Inflammatory macrophage (primary cell): ENCODE results near the gene PTPN21.
A peak's percentile ranks its signal among the peaks of the same experiment; 100 is the strongest.

Experiments used
- DNase-seq, 2 donors: peaks; one replicate each; pipeline ENCODE4 v3.0.0-alpha.2; 2020 to 2022

PTPN21 gene

DNA sequence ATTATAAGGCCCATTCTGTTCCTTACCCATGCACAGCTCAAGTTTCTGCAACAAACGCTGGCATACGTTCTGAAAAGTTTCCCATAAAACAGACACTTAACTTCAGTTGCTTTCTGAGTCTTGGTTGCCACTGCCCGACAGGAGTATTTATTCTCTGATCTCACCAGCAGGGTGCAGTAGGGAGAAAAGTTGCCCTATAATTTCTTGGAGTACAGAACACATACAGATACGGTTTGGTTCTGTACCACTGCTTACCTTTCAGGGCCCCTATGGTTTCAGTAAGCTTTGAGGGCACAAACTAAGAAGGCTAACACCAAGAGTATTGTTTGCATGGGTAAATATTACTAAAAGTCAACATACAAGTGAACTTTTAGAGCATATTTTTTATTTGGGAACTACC lies 91.5 kb downstream of the PTPN21 start:
- DNase-seq, result peak; percentile 2 to 3

DNA sequence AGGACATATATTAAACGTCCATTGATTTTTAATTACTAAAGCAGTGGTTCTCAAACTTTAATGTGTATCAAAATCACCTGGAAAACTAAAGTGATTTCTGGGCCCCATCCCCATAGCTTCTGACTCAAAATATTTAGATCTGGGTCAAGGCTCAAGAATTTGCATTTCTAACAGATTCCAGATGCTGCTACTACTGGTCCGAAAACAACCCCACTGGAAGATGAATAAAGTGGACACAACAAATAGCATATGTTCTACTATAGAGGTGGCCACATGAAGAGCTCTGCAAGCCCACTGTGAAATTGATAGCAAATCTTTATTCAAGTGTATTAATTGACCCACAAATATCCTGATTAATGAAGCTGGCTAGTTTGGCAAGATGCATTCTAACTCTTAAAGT lies 99.9 kb downstream of the PTPN21 start:
- no peak for DNase-seq

DNA sequence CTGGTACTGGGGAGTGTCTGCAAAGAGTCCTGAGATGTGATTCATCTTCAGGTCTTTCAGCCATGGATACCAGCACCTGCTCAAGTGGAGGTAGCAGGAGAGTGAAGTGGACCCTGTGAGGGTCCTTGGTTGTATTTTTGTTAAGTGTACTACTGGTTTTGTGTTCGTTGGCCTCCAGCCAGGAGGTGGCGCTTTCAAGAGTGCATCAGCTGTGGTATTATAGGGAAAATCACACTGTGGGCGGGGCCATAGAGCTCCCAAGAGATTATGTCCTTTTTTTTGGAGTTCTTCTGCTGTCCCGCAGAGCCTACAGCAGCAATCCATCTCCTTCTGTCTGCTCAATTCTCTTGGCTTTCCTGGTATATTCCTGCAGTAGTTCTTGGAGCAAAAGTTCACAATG lies 102.6 kb downstream of the PTPN21 start:
- no peak for DNase-seq

DNA sequence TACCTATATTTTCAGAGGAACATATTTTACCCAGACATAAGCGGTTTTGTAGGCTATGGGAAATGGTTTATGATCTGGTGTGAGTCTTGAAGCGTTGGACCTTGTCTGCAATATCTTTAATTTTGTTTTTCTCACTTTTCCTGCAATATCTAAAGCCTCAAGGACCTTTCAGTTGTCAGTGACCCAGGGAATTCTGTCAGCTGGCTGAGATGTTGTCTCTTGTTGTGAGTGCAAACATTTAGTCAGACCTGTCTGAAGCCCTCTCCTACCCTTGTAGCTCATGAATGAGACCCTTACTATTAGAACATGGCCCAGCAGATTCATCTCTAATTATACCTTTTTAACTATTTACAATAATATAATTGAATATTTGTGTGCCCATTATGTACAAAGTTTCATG lies 115.7 kb downstream of the PTPN21 start:
- no peak for DNase-seq

DNA sequence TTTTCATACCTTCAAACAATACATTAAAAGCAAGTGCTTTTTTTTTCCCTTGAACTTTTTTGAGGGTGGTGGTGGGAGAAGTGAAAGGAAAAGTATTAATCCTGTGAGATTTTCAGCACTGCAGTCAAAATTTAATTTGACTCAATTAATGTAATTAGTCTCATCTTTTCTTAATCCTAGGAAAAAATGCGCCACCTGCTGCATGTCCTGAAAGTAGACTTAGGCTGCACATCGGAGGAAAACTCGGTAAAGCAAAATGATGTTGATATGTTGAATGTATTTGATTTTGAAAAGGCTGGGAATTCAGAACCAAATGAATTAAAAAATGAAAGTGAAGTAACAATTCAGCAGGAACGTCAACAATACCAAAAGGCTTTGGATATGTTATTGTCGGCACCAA lies 117.1 kb downstream of the PTPN21 start:
- DNase-seq, result no peak

DNA sequence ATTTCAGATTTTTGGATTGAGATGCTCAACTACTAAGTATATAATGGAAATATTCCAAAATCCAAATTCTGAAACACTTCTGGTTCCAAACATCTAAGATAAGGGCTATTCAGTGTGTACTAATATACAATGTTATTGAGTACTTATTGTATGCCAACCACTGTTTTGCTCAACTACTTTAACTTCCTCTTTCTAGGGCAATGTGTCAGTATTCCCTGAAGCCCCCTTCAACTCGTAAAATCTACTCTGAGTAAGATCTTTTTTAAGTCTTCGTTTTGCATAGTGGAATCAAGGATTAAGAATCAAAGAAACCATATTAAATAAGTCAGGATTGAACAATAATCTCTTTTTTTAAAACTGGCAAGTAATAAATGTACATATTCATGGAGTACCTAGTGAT lies 123.8 kb downstream of the PTPN21 start:
- no peak for DNase-seq

DNA sequence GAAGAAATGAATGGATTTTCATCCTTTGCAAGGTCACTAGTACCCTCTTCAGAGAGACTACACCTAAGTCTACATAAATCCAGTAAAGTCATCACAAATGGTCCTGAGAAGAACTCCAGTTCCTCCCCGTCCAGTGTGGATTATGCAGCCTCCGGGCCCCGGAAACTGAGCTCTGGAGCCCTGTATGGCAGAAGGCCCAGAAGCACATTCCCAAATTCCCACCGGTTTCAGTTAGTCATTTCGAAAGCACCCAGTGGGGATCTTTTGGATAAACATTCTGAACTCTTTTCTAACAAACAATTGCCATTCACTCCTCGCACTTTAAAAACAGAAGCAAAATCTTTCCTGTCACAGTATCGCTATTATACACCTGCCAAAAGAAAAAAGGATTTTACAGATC lies 128.5 kb downstream of the PTPN21 start:
- no peak for DNase-seq

DNA sequence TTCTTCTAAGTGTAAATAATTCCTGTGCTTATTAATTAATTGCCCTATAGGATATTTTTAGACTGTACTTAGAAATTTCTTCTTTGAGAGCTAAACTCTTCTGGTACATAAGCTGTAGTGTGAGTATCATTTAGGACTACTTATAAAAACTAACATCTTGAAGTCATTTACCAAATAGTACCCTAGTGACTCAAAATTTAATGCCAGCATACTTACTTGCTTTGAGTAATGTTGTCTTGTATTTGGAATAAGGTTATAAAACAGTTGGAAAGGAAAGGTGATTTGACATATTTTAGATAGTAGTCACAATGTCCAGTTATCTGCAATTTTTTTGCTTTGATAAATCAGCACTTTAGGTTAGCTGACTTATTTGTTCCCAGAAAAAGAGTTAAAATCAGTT lies 130.2 kb downstream of the PTPN21 start:
- no peak for DNase-seq

DNA sequence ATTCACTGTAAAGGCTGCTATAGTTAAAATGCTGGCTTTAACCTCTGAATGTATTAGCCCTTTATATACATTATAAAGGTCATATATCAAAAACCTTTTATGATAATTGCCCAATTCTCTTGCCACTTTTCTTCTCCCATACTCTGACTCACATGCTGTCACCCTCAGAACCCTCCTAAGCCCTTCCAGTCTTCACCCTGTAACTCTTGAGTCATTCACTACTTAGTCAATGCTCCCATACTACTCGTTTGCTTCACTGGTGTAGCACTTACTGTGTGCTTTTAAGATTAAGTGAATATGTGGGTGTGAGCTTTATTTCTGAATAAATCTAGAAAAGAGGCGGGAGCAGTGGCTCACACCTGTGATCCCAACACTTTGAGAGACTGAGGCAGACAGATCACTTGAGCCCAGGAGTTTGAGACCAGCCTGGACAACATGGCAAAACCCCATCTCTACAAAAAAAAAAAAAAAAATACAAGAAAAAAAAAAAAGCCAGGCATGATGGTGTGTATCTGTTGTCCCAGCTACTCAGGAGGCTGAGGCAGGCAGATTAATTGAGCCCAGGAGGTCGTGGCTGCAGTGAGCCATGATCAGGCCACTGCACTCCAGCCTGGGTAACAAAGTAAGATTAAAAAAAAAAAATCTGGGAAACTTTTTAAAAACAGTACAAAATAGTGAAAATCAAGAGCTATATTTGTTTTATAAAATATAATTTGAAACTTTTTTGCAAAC lies 131.7 kb downstream of the PTPN21 start:
- no peak for DNase-seq

DNA sequence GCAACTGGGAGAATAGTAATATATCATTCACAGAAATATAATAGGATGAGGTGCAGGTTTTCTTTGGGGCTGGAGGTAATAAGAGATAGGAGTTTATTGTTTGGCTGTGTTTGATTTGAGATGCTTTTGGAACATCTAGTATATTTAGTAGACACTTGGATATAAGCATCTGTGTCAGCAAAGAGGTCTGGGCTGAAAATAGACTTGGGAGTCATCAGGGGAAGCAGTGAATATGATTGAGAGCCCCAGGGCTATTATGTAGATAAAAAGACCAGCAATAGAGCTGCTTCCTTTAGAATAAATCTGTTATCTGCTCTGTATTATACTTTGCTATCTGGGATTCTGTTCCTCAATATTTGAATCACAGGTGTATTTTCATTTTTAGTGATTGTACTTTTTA lies 132.8 kb downstream of the PTPN21 start:
- no peak for DNase-seq

DNA sequence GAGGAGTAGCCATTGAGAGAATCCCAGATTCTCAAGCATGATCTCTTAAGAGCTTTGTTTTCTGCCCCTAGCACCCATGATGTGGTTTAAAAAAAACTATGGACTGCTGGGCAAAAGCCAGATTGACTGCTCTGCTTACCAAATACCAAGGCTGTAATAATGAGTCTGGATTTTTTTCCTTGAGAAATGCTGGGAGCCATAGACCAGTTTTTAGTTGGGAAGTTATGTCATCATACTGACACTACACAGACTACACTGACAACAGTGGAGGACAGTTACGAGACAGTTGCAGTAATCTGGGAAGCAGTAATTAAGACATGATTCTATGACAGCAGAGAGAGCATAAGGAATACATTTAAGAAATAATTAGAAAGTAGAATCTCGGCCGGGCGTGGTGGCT lies 133.5 kb downstream of the PTPN21 start:
- no peak for DNase-seq

DNA sequence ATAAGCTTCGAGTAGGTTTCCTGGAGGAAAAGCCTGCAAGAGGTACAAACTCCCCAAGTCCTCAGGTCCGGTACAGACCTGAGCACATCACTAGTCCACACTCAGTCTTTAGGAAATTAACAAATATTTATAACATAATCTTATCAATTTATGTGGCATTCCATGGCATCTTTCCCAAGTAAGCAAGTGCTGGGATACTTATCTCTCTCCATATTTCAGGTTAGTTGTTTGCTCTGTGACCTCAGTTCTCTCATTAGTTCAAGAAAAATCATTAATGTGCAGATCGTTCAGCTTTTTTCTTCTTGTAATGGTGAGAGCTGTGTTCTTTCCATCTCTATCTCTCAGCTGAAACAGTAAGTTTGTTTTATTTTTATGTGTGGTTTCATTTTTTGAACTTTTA lies 134.6 kb downstream of the PTPN21 start:
- no peak for DNase-seq

DNA sequence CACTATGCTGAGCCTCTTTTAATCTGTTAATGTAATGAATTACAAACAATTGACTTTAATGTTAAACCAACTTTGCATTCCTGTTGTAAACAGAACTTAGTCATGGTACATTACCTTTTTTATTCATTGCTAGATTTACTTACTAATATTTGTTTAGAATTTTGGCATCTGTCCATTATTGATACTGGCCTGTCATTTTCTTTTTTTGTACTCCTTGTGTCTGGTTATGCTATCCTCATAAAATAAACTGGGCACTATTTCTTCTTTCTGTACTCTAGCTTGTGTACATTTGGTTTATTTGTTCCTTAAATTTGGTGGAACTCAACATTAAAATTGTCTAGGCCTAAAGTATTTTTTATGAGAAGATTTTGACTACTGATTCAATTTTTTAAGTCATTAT lies 137.2 kb downstream of the PTPN21 start:
- no peak for DNase-seq
